Hematopoietic multipotent progenitor cell treated with erythropoietin and hydrocortisone succinate and interleukin-3 and kit ligand, for 6 days (in vitro differentiated cells): ENCODE measurements around the gene AGRP.
A peak's percentile ranks its signal among the peaks of the same experiment; 100 is the strongest.

Experiments used
- DNase-seq: peaks from one replicate; pipeline ENCODE4 v3.0.0-alpha.2; 2015

AGRP gene

GRCh38 chr16:67445126-67445426, 38.3 kb downstream of the AGRP start:
- no peak for DNase-seq

- peak; percentile 45 for DNase-seq
These were observed 38.9 kb downstream of the AGRP start for GRCh38 chr16:67444259-67445125.

GRCh38 chr16:67443265-67443664, 40.1 kb downstream of the AGRP start:
- no peak for DNase-seq

- no peak for DNase-seq
These were observed 40.6 kb downstream of the AGRP start for GRCh38 chr16:67442581-67443255.

- DNase-seq, result no peak
These were observed 41.4 kb downstream of the AGRP start for GRCh38 chr16:67441907-67442306.

- peak; percentile 94 for DNase-seq
These were observed 42.0 kb downstream of the AGRP start for GRCh38 chr16:67441271-67441753.

GRCh38 chr16:67438824-67439393, 44.4 kb downstream of the AGRP start:
- no peak for DNase-seq

- DNase-seq, result no peak
These were observed 45.1 kb downstream of the AGRP start for GRCh38 chr16:67438098-67438791.

GRCh38 chr16:67437513-67437912, 45.8 kb downstream of the AGRP start:
- no peak for DNase-seq

GRCh38 chr16:67436640-67437193, 46.6 kb downstream of the AGRP start:
- no peak for DNase-seq

- DNase-seq, result no peak
These were observed 47.6 kb downstream of the AGRP start for GRCh38 chr16:67435758-67436164.

GRCh38 chr16:67433131-67433719, 50.1 kb downstream of the AGRP start:
- DNase-seq, result no peak
